Stimulated activated CD8-positive, alpha-beta memory T cell treated with anti-CD3 and anti-CD28 coated beads, Interleukin-4, amount 100 ng/mL, for 48 hours (primary cell): ENCODE results near the gene PDE4B.
"Not testable (repeated sequence)": the region's sequence is repeated elsewhere in the genome, so short reads cannot be mapped to it uniquely, and the experiment has no call there.

Source experiments
- DNase-seq: peaks from one replicate; pipeline ENCODE4 v3.0.0-alpha.2; 2020

The PDE4B gene

DNA sequence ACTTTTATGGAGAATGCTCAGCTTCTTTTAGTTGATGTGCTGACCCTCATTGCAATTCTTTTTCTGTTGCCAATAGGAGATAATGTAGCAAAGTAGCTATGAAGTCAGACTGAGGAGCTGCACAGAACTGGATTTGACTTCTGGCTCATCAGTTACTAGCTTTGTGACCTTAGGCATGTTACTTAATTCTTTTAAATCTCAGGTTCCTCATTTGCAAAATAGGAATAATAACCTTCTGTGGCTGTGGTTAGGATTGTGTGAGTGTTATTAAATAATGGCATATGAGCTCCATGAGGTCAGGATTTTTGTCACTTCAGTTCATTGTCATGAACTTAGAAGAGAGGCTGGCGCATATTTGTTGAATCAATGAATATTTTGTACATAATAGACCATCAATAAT is 503.7 kb downstream of the PDE4B start:
- DNase-seq: no peak

DNA sequence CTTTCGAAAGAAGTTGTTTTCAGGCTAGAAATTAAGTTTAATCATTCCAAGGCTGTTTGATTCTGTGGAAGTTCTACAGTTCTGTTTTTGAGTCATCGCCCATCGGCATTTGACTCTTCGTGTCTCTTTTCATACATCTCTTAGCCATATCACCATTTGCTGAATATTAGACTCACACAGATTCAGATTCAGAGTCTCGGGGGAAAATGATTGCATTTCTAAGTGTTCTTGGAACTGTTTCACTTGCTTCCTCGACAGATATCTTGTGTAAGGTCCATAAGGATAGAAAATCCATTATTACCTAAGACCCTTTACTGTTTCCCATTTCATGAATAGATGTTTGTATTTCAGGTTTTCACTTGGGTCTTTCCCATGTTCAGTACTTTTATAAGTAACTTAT is 504.3 kb downstream of the PDE4B start:
- DNase-seq: no peak

DNA sequence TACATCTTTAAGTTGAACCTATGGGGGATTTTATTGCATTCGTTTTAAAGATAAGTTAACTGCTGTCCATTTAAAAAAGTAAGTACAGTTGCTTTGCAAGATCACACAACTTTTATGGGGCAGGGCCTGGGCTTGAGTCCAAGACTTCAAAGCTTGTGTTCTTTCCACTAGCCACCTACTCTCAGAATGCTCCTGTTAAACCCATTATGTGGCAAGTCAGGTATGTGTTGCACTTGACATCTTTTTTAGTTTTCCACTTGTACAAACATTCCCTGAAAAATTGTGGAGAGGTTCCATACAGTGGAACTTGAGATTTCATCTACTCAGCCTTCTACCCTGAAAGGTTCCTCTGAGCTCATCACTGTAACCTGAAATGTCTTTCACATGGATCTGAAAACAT is 505.8 kb downstream of the PDE4B start:
- no peak for DNase-seq

- no peak for DNase-seq
Observed at GRCh38 chr1:66300280-66300971, 507.7 kb downstream of the PDE4B start.

GRCh38 chr1:66300972-66301451 is 508.3 kb downstream of the PDE4B start:
- no peak for DNase-seq

- DNase-seq: no peak
Observed at GRCh38 chr1:66302184-66302742, 509.6 kb downstream of the PDE4B start.

- no peak for DNase-seq
Observed at GRCh38 chr1:66302815-66303214, 510.1 kb downstream of the PDE4B start.

- DNase-seq: no peak
Observed at GRCh38 chr1:66303646-66304045, 511.0 kb downstream of the PDE4B start.

DNA sequence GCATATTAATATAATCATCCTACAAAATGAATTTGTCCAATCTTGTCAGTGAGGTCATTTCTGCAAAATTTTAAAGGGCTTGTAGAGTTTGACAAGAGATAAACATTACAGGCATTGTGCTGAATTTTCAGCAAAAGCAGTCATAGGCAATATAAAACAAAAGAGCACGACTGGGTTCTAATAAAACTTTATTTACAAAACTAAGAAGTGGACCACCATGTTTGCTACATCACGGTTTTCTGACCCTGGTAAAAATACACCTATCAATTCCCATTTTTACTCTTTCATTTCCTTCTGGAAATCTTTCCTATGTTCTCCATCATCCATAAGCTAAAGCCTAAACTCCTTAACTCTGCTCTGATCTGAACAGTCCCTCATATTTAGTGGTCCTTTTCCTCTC is 511.4 kb downstream of the PDE4B start:
- DNase-seq: no peak

GRCh38 chr1:66305927-66306326 is 513.2 kb downstream of the PDE4B start:
- no peak for DNase-seq

DNA sequence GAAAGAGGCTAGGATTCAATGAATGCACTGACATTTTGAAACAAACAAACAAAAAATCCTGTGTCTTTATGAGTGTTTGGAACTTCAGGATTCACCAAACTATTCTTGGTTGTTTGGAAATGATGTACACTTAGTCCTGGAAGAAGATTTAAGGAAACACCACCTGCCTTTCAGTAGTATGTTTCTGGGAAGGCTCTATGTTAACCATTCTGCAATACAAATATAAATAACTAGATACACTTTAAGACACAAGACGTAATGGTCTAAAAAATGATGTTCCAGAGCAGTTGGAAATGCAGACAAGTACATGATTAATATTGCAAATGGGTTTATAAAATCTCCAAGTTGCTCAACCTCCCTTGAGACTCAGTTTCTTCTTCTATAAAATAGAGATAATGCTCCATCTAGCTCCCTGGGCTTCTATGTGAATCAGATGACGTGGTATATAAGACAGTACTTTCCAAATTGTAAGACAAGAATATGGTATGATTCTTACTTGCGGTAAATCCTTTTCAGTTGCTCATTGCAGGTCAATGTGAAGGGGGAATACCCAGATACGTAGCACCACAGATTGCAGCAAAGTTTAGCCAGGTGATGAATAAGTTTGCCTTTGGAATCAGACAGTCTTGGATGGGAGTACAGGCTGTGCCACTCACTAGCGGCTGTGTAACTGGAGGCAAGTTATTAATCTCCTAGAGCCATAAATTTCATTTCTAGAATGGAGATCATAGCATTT is 516.5 kb downstream of the PDE4B start:
- no peak for DNase-seq

DNA sequence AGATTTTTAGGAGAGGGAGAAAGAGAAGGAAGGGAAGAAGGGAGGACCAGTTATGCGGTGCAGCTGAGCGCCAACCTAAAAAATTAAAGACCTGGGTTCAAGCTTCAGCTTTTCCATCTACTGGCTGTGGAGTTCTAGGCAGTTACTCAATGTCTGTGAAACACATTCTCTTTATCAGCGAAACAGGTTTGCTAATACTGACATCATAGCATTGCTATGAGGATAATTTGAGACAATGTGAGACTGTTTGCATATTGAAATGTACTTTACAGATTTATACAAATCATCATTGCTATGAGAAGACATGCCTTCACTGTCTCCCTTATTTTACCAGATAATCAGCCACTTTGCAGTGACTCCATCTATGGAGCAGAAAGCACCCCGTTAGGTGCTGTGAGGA is 518.4 kb downstream of the PDE4B start:
- DNase-seq: no peak

DNA sequence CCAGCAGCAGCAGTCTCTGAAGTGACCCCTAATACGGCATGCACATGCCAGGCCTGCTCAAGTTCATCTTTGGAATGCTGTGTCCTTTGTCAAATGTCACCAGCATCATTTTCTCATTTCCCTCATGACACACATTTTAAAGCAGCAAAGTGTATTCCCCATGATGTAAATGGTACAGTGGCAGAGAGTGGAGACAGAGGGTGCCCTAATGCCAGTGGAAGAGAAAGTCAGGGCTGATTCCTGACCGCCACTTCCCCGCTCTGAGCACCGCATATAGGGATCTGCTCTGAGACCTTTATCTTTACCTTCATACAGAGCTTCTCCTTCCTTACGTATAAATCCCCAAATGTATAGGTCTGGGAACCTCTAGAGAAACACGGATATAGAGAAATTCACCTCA is 518.9 kb downstream of the PDE4B start:
- no peak for DNase-seq

GRCh38 chr1:66312271-66312990 is 519.7 kb downstream of the PDE4B start:
- no peak for DNase-seq

DNA sequence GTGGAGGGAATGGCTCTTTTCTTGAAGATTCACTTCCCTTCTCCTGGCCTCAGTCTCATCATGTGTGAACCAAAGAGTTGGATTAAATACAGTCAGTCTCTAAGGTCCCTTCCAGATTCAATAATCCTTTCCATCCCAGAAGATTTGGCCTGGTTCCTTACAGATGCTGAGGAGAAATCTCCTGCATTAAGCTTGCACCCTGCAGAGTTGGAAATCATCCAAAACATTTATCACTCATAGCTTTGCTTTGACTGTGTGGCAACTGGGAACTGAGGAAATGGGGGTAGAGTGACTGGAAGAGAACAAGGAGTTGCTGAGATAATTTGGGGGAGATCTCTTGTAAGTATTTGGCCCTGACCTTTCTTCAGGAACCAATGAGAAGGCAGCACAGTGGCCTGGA is 520.7 kb downstream of the PDE4B start:
- DNase-seq: no peak

- DNase-seq: no peak
Observed at GRCh38 chr1:66315671-66316070, 523.0 kb downstream of the PDE4B start.

DNA sequence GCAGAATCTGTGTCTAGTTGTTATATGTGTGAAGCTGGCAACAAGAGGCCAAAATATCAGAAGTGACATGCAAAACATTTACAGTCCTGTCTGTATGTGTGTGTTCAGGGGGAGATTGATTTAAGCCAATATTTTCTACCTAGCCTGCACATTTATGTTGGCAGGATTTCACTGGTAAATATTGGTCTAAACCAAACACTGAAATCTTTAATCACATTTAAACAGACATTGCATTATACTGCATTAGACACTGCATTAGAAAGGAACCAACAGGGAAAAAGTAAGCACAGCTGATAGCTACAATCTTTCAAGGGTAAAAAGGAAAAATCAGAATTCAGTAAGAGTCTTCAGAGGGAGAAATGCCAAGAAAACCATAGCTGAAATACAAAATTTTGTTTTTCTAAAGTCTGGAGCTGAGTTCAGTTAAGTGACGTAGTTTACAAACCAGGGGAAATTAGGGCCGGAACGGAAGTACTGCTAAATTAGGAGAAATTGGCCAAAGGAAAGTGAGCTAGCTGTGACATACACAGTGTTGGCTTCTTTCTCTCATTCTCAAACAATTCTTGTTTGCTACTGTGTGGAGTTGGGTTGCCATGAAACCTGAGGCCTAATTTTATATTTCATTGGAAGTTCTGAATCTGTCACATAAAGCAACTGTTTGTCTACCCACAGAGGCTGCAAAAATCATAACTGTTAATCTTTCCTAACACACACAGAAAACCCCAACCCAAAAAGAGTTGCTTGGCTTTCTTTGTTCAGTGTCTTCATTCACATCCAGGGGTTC is 524.0 kb downstream of the PDE4B start:
- DNase-seq: no peak

DNA sequence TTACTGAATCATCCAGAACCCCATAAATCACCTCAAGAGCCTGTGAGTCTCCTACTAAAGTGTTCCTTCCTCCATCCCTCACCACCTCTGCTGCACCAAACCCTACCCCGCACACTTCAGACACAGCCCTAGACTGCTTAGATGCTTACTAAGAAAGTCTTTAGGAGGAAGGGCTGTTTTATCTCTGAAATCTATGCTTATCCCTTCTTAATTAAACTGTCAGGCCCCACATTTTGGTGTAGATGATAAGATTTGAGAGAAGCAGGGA is 524.5 kb downstream of the PDE4B start:
- no peak for DNase-seq

- DNase-seq: no peak
Observed at GRCh38 chr1:66320231-66320630, 527.5 kb downstream of the PDE4B start.

DNA sequence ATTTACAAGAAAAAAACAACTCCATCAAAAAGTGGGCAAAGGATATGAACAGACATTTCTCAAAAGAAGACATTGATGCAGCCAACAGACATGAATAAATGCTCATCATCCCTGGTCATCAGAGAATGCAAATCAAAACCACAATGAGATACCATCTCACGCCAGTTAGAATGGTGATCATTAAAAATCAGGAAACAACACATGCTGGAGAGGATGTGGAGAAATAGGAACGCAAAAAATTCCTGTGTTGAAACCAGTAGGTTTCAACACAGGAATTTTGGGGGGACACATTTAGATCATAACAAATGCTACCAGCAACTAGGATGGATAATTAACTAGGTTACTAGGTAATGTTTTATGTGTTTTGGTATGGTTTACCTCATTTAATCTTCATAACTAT is 529.8 kb downstream of the PDE4B start:
- DNase-seq: not testable (repeated sequence)

GRCh38 chr1:66323958-66324625 is 531.4 kb downstream of the PDE4B start:
- no peak for DNase-seq

- no peak for DNase-seq
Observed at GRCh38 chr1:66325594-66326380, 533.1 kb downstream of the PDE4B start.
